ENCODE measurements around the gene DNAJB1.
A peak's percentile ranks its signal among the peaks of the same experiment; 100 is the strongest.

The DNAJB1 gene

GRCh38 chr19:14473978-14474578 lies 44.1 kb downstream of the DNAJB1 start:
- DNase-seq (ENCODE audit: insufficient read length, low spot score) = no peak
- TF ChIP-seq, protein P1, sequence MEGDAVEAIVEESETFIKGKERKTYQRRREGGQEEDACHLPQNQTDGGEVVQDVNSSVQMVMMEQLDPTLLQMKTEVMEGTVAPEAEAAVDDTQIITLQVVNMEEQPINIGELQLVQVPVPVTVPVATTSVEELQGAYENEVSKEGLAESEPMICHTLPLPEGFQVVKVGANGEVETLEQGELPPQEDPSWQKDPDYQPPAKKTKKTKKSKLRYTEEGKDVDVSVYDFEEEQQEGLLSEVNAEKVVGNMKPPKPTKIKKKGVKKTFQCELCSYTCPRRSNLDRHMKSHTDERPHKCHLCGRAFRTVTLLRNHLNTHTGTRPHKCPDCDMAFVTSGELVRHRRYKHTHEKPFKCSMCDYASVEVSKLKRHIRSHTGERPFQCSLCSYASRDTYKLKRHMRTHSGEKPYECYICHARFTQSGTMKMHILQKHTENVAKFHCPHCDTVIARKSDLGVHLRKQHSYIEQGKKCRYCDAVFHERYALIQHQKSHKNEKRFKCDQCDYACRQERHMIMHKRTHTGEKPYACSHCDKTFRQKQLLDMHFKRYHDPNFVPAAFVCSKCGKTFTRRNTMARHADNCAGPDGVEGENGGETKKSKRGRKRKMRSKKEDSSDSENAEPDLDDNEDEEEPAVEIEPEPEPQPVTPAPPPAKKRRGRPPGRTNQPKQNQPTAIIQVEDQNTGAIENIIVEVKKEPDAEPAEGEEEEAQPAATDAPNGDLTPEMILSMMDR (IDR thresholded peaks at IDR 0.05; ENCODE audit: insufficient read depth, missing control alignments) = no peak
- FAIRE-seq = no peak

DNA sequence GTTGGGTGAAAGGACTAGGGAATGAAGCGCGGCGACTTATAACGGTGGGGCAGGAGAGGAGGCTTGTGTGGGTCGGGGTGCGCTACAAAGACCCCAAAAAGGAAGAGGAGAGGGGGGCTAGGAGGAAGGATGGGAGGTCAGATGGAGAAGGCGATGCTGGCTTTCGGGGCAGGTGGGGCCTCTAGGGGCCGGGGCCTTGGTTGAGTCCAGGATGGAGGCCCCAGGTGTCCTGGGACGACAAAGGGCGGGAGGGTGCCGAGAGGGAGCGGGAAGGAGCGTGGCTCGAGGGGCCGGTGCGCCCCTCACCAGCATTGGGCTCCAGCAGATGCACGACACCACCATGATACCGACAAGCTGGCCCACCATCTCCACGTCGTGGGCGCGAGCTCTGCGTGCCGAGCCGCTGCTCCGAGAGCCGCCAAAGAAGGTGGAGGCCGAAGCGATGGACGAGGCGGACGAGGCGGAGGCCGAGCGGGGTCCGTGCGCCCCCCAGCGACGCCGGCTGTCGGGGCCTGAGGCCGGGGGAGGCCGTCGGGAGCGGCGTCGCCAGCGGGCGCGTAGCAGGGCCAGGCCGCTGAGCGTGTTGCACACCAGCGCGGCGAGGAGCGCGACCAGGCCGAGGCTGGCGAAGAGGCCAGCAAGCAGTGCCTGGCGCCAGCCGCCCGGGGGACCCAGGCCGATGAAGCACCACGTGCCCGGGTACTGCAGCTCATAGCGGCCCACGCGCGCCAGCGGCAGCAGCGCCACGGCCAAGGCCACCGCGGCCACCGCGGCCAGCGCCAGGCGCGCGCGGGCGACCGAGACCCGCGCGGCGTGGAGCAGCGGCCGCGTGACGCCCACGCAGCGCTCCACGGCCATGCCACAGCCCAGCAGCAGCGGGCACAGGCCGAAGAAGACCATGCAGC lies 44.9 kb downstream of the DNAJB1 start:
- TF ChIP-seq, protein P1 (IDR thresholded peaks at IDR 0.05; ENCODE audit: insufficient read depth, missing control alignments) = no peak
- FAIRE-seq (no peak), DNase-seq (ENCODE audit: insufficient read length, low spot score) (no peak)

- peak; percentile 95 for DNase-seq (ENCODE audit: insufficient read length, low spot score)
- TF ChIP-seq, protein P1 (IDR thresholded peaks at IDR 0.05; ENCODE audit: insufficient read depth, missing control alignments) = peak; percentile 59
- no peak for FAIRE-seq
Measured at GRCh38 chr19:14472202-14472938, 45.8 kb downstream of the DNAJB1 start.

DNA sequence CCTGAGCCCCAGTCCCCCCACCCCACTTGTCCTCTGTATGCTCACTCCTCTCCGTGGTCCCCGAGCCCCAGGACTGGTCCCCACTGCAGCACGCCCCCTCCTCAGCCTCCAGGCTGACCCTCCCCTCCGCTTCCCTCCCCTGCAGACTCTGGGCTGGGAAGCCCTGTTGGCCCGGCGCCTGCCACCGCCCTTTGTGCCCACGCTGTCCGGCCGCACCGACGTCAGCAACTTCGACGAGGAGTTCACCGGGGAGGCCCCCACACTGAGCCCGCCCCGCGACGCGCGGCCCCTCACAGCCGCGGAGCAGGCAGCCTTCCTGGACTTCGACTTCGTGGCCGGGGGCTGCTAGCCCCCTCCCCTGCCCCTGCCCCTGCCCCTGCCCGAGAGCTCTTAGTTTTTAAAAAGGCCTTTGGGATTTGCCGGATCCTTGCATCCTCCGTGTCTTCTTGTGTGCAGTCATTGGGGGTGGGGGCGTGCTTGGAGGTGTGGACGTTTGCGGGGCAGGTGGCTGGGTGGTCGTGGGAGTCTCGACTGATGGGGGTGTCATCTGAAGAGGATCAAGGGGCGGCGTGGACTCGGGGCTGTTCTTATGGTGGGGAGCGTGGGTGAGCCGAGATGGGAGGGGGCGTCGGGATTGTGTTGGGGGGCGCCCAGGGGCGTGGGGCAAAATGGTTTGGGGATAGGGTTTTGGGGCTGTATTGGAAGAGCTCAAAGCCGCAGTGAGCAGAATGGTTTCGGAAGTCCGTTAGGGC lies 46.6 kb downstream of the DNAJB1 start:
- no peak for DNase-seq (ENCODE audit: insufficient read length, low spot score)
- no peak for FAIRE-seq

GRCh38 chr19:14470031-14470876 lies 47.9 kb downstream of the DNAJB1 start:
- FAIRE-seq (no peak), DNase-seq (ENCODE audit: insufficient read length, low spot score) (no peak)
- TF ChIP-seq, protein P1 (IDR thresholded peaks at IDR 0.05; ENCODE audit: insufficient read depth, missing control alignments) = no peak

More for the DNA sequence above, 46.6 kb downstream of the DNAJB1 start:
- TF ChIP-seq, protein P1 (IDR thresholded peaks at IDR 0.05; ENCODE audit: insufficient read depth, missing control alignments) = no peak

DNA sequence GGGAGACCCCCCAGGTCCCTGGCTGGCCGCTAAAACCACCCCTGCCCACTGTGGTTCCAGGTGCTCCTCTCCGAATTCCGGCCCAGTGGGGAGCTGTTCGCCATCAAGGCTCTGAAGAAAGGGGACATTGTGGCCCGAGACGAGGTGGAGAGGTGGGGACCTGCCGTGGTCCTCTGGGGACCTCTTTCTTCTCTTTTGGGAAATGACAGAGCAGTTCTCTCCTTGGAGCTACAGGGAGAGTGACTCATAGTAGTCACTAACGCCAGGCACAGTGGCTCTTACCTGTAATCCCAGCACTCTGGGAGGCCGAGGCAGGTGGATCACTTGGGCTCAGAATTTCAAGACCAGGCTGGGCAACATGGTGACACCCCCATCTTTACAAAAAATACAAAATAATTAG lies 50.4 kb downstream of the DNAJB1 start:
- TF ChIP-seq, protein P1 (IDR thresholded peaks at IDR 0.05; ENCODE audit: insufficient read depth, missing control alignments) = no peak
- FAIRE-seq (no peak), DNase-seq (ENCODE audit: insufficient read length, low spot score) (no peak)

Measured in D721Med (cell line).